Kidney epithelial cell (primary cell): ENCODE data around the gene ODC1. TPM values are rescaled to one million over a fixed set of nuclear protein-coding genes. Genes with fewer than 3 reads are reported as not detected.

Experiments
- DNase-seq: peaks from one replicate; pipeline ENCODE4 v3.0.0-alpha.2; 2010; ENCODE audit warnings: low read depth
- H3K27me3 ChIP-seq: 2 replicates; pipeline ENCODE4 v1.6.0; 2011; ENCODE audit warnings: low read length; ENCODE audit not compliant: control insufficient read depth, insufficient read depth
- H3K36me3 ChIP-seq: 2 replicates; pipeline ENCODE4 v1.5.1; 2011; ENCODE audit warnings: low read length; ENCODE audit not compliant: control insufficient read depth, insufficient read depth
- H3K4me3 ChIP-seq: 2 replicates; pipeline ENCODE4 v1.5.1; 2011; ENCODE audit warnings: low read depth, mild to moderate bottlenecking, control low read depth, low read length
- total RNA-seq: library from RNA; depleted of rRNA; stranded (reverse); fragments of >200 nt; gene quantifications from 2 replicates; pipeline ENCODE4 v1.2.3, GENCODE V29; 2015
- TF ChIP-seq, protein P1 (sequence below): IDR thresholded peaks from 2 replicates; pipeline ENCODE4 v1.5.1; 2011; ENCODE audit warnings: mild to moderate bottlenecking, moderate library complexity, low read length, control low read depth, inconsistent platforms; ENCODE audit not compliant: insufficient read depth, poor library complexity, severe bottlenecking

The ODC1 gene
- total RNA-seq, 1 donor from 2014 or later = 394 TPM

DNA sequence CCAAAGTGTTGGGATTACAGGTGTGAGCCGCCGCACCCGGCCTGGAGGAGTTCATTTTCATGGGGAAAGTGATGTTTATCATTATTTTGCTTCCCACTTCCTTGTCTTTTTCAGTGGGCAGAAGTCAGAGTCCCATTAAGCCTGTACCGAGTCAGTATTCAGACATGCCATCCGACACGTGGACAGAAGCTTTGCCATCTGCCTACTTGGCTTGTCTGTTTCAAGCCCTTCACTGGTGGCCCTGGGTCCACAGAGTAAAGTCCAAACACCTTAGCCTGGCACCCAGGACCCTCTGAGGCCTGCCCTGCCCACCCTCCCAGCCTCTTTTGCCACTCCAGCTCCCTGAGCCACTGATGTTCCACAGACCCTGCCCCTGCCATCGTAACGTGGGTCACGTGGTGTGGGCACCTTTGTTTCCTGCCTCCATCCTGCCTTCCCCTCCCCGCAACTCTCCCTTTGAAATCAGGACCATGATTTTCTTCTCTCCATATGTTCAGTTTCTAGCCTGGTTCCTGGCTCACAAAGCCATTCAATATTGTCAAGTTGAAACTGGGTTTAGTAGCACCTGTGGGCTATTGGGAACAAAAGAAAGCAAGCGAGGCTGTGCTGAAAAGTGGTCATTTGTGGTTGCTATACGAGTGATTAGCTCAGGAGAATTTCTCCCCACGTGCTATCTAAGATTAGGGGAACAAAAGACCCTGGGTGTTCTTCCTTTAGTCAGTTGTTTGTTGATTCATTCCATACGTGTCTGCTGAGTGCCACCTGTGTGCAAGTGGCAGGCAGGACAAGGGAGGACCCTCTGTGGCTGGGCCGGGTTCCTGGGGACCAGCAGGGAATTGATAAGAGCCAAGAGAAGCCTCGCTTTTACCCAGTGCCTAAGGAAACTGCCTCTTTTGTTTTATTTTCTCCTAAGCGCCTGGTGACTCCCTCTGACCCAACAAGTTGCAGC lies 5.1 kb upstream of the ODC1 start:
- H3K27me3 ChIP-seq = peaks cover 2% of the 10 kb centered on the region
- DNase-seq = no peak
- no peak overlapping the region for H3K4me3 ChIP-seq
- TF ChIP-seq, protein P1, sequence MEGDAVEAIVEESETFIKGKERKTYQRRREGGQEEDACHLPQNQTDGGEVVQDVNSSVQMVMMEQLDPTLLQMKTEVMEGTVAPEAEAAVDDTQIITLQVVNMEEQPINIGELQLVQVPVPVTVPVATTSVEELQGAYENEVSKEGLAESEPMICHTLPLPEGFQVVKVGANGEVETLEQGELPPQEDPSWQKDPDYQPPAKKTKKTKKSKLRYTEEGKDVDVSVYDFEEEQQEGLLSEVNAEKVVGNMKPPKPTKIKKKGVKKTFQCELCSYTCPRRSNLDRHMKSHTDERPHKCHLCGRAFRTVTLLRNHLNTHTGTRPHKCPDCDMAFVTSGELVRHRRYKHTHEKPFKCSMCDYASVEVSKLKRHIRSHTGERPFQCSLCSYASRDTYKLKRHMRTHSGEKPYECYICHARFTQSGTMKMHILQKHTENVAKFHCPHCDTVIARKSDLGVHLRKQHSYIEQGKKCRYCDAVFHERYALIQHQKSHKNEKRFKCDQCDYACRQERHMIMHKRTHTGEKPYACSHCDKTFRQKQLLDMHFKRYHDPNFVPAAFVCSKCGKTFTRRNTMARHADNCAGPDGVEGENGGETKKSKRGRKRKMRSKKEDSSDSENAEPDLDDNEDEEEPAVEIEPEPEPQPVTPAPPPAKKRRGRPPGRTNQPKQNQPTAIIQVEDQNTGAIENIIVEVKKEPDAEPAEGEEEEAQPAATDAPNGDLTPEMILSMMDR = no peak
- H3K36me3 ChIP-seq = no peaks in the 10 kb centered on the region

DNA sequence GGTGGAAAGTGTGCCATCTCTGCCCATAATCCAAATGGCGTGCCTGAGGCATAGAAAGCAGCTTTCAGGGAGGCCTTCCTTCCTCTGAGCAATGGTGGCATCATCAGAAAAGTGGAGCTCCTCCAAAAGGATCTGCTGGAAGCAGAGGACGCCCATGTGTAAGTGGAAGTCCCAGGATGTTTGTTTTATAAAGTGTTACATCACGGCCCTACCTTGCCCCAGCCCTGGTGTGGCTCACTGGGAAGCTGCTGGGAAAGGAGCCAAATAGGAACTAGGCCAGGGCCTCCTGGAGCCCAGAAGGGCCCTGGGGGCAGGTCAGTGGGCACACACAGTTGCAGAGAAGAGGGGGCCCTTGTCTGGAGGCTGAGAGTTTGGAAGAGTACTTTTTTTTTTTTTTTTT lies 4.2 kb upstream of the ODC1 start:
- Histone ChIP-seq H3K36me3 (no peaks in the 10 kb centered on the region), H3K4me3 (no peak overlapping the region), H3K27me3 (peaks cover 2% of the 10 kb centered on the region)
- TF ChIP-seq, protein P1 = no peak
- peak; percentile 47 for DNase-seq

DNA sequence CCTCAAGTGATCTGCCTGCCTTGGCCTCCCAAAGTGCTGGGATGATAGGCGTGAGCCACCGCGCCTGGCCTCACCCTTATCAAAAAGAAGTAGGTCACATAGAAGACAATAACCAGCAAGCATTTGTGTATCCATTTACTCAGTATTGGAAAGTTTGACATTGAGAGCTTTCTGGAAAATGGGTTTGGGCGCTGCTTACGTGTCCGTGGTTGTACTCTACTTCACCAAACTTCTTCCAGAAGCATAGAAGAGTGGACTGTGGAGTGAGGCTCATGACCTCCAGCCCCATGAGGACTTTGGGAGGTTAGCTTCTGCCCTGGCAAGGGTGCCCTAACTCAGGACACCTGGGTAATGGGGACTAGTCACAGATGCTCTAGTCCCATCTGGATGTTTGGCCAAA lies 3.7 kb upstream of the ODC1 start:
- Histone ChIP-seq H3K36me3 (no peaks in the 10 kb centered on the region), H3K27me3 (peaks cover 2% of the 10 kb centered on the region), H3K4me3 (no peak overlapping the region)
- DNase-seq = no peak
- TF ChIP-seq, protein P1 = no peak

DNA sequence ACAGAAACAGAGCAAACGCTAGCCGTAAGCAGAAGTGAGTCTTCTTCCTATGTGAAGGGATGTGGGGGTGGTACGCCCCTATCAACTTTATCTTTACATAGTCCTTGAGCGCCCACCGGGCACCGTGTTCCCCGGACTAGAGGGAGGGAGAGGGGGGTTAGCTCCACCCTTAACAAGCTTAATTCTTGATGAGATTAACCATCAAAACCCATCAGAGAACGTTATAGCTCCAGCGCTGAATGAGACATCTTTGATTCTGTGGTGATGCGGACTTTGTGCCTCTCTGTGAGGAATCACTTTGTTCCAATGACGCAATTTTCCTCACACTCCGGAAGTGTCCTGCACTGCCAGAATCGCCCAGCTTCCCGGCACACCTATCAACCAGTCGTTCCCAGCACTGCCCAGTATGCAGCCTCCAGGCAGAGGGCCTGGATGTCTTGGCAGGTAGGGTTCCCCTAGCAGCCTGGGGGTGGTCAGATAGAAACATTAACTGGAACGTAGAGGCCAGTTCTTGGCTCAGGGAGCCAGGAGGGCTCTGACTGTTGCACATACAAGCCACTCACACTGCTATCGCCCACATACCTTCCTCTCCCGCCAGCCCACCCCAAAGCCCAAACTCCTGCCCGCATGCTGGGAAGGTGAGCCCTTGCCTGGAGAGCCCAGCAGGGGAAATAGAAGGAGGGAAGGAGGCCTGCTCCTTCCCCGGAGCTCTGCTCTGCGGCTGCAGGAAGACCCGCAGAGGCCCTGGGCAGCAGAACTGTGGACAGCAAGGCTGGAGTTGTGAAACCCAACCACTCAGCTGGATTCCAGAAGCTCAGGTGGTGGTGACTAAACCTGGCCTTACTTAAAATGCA lies 1.9 kb upstream of the ODC1 start:
- Histone ChIP-seq H3K27me3 (no peaks in the 10 kb centered on the region), H3K4me3 (no peak overlapping the region), H3K36me3 (no peaks in the 10 kb centered on the region)
- TF ChIP-seq, protein P1 = no peak
- DNase-seq = no peak

DNA sequence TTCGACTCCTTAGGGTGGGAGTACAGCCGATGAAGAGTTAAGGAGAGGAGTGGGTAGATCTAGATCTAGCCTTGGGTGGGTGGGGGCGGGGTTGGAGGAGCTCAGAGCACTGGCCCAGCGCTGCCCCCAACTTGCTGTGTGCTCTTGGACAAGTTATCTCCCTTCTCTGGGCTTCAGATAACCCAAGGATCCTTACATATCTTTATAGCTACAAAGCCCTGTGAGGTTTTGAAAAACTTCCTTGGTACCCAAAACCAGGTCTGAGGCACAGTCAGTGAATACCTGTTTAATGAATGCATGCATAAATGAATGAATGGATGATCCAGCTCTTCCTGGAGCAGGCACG lies 1.3 kb upstream of the ODC1 start:
- no peak overlapping the region for H3K4me3 ChIP-seq
- no peaks in the 10 kb centered on the region for H3K36me3 ChIP-seq
- TF ChIP-seq, protein P1 = no peak
- DNase-seq = no peak
- no peaks in the 10 kb centered on the region for H3K27me3 ChIP-seq
